HTERT RPE-1 (cell line): ENCODE results near the gene ARRB1.

Source experiments
- in situ Hi-C: fragments of 300-500 bp; cut with MboI; formaldehyde crosslinking; loops from 4 replicates; pipeline ENCODE4 v1.14.3; 2020; ENCODE audit warnings: low sequenced_read_pairs

ARRB1 gene

DNA sequence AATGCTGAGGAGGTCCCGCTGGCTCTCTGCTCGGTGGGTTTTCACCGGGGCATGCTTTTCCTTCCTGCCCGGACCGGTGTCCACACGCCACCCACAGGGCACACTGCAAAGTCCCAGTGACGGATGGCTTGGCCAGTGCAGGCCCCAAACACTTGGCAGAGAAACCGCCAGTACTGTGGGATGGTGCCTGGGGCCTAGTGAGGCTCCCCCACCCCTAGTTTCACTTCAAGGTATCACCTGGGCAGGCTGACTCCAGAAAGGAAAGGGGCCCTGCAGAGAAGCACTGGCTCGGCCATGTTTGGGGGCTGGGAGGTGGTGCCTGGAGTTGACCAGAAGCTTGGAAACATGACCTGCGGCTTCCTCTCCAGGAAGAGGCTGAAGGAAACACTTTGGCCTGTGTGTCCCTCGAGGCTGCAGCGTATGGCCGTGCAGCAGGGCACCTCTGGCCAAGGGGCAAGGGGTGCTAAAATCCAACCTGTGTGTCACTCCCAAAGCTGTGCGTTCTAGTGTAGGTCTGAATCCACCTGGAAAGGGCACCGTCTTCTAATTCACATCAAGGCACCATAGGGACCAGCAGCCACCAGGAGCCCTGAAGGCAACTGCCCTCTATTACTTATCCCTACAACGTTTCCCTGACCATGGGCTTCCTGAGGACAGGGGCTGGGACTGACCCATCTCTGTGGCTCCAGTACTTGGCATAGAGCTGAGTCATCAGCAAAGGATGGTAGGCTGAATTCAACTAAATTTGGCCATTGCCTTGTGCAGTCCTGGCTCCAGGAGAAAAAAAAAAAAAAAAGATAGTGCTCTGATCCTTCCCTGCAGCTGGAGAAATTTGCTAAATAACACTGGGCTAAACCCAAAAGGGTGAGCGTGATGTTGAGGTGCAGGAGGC lies 88.3 kb downstream of the ARRB1 start:
- in situ Hi-C loops = no loop called here

DNA sequence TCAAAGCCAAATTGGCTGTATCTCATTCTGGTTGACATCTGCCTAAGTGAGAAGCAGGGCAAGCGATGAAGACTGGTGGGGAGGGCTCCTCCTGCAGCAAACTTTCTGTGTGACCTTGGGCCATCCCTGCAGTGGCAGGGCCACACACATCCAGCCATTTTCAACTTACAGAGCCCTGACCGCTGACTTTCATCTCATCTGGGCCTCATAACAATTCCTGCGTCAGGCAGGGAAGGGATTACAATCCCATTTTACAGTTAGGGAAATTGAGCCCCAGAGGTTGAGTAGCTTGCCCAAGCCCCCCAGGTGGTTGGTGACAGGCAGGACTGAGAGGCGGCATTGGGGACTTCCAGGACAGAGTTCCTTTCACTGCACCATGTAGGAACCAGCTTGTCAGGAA lies 89.0 kb downstream of the ARRB1 start:
- in situ Hi-C loops = no loop called here

- in situ Hi-C loops = no loop called here
Observed at GRCh38 chr11:75261902-75262361, 89.5 kb downstream of the ARRB1 start.

DNA sequence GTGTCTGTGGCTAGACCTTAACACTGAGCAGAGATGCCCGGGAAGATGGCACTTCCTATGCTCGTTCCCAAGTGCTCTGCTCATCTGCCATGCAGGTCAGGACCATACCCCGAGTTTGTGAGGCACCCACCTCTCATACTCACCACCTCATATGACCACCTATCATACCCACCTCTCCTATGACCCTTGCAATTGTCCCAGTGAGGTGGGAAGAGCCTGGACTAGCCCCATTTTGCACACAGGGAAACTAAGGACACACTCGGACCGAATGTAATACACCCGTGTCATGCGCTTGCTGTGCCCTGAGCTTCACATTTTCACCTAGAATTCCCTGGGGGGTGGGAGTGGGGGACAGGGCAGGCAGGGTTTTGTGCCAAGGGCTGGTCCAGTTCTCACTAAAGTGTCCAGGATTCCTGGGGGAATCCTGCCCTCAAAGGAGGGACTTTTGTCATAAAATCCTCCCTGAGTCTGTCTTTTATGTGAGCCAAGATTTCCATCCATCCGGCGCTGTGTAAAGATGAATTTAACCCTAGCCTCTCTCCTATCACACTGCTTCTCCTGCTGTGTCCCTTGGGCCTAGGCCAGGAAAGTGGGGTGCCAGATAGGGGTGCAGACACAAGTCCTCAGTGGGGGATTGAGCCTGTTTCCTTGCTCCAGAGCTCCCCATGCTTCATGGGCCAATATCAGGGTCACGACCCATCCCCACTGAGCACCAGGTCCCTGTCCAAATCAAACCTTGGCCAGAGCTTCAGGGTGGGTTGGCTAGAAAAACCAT lies 90.9 kb downstream of the ARRB1 start:
- in situ Hi-C loops = no loop called here

DNA sequence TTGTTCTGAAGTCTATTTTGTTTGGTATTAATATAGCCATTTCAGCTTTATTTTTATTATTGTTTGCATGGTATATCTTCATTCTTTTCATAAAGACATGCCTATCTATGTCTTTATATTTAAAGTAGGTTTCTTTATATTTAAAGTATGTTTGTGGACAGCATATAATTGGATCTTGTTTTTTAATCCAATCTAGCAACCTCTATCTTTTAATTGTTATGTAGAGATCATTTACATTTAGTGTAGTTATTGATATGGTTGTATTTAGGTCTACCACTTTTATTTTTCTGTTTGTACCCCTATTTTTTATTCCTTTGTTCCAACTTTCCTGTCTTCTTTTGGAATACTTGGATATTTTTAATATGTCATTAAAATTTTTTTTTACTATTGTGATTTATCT lies 97.1 kb downstream of the ARRB1 start:
- in situ Hi-C loops = no loop called here

DNA sequence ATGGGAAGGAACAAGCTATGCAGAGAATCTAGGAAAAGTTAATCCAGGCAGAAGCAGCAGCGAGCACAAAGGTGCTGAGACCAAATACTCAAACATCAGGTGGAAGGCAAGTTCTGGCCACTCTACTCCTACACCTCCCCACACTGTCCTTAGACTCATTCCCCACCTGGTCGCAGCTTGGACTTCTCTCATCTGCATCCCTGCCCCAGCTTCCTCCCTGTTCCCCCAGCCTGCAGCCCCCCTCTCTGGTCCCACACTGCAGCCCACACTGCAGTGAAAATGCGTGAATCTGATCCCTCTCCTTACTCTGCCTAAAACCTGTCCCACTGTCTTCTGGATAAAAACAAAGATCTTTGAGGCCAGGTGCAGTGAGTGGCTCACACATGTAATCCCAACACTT lies 101.8 kb downstream of the ARRB1 start:
- in situ Hi-C loops = no loop called here

DNA sequence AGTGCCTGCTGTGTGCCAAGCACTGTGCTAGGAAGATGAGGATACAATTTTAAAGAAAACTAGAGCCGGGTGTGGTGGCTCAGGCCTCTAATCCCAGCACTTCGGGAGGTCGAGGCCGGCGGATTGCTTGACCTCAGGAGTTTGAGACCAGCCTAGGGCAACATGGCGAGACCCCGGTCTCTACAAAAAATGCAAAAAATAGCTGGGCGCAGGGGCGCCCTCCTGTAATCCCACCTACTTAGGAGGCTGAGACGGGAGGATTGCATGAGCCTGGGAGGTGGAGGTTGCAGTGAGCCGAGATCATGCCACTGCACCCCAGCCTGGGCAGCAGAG lies 102.6 kb downstream of the ARRB1 start:
- in situ Hi-C loops = no loop called here

- in situ Hi-C loops = no loop called here
Observed at GRCh38 chr11:75246671-75247350, 104.7 kb downstream of the ARRB1 start.

DNA sequence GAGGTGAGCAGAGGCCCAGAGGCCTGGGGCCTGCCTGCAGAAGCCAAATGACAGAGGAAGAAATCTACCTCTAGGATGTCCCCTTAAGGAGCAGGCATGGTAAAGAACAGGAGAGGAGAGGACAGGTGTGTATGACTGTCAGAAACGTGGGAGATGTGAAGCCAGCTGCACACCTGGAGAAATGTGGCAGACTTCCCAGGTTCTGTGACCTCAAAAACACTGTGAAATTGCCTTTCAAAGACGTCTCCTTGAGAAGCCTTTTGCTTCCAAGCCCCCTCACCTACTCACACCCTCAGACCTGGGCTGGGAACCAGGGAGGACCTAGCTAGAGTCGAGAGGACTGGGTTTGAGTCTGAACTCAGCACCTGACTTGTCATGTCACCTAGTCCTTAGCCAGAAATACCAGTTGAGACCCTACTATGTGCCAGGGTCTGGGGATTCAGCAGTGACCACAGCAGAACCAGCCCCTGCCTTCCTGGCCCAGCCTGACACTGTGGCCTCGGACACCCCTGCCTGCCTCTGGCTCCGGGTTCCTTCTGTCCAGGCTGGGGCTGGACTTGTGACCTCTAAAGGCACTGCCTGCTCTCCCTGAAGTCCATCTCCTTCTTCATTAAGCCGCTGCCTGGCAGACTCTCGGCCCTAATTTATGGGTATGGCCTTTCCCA lies 105.3 kb downstream of the ARRB1 start:
- in situ Hi-C loops = no loop called here

DNA sequence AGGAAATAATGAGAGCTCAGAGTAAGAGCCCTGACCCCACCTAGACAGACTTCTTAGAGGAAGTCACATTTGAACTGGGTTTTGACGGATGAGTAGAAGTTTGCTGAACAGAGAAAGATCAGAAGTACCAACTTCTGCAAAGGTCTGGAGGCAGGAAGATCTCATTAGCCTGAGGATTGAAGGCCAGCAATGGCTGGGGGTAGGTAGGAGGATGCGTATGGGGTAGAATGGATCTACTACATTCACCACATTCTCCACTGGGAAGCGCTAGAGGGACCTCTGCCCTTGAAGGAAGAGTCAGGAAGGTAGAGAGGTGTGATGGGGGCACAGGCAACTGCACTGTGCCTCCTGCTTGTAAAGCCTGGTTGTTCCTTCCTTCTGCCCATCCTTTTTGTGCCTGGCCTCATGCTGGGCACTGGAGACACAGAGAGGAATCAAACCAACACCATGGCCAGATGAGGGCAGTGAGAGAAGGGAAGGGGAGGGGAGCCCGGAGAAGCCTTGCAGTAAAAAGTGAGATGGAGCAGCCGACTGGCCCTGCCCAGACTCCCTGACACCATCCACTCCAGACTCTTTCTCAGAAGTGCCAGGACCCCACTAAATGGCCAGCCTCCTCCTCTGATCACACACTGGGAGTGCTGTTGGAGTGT lies 106.0 kb downstream of the ARRB1 start:
- in situ Hi-C loops = no loop called here

DNA sequence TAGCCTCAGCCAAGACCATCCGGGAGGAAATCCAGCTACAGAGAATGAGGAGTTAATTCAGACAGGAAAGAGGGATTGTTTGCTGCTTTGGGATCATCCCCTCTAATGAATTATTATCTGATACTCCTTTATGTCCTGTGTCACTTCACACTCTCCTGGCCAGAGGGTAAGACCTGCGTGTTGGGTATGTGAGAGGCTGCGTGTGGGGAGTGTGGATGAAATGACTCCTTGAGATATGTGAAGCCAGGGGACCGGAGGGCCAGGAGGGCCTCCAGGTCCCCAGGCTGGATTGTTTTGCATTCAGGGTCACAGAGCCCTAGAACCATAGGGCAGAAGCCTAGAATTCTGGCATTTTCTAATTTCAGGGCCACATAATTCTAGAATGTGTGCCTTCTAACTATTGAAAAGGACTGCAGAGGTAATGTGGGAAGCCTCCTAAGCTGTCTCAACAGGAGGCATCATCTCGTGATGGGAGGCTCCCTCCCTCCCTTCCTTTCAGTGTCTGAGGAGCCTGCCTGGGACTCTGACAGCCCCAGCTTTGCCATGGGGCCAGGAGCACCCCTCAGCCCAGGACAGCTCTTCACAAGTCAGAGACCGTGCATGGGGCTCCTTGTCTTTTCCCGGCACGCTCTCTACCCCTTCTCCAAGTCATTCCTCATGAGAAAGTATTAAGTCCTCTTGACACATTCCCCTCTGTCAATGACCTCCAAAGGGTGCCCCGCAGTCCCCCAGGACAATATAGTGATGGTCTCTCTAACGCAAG lies 107.2 kb downstream of the ARRB1 start:
- in situ Hi-C loops = no loop called here

DNA sequence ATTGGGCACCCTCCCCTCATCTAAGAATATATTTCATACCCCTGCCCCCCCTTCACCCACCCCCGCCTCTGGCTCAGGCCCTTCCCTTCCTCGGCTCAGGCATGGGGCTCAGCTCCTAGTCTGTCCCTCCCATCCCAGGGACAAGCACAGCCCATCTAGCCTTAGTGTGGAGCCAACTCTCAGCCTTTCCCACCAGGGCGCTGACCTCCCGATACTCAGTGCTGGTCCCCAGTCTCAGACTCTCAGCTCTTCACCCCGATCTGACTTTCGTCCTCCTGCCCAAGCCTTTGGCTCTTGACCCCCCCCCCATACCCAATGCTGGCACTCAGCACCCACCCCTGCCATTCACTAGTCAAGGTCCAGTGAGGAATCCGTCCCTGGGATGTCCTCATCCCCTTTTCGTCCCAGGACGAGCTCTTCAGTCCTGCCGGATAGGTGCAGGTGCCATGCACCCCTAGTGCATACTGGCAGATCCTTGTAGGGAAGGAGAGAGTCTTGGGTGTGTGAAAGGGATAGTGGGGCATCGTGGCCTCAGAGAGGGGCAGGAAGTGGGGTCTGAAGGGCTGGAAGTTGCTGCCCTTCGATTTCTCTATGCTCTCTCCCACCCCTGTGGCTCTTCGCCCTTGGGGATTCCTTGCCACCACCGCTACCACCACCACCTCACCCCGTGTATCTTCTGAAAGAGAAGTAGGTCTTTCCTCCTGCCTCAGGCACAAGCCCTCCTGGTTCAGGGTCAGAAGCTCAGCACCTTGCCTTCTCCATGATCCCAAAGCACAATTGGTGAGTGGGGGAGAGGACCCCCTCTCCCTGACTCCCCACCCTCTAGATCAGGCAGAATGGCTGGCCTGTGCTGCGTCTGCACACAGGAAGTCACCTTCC lies 108.5 kb downstream of the ARRB1 start:
- in situ Hi-C loops = no loop called here

- in situ Hi-C loops = no loop called here
Observed at GRCh38 chr11:75241906-75242644, 109.4 kb downstream of the ARRB1 start.

GRCh38 chr11:75241036-75241905 lies 110.2 kb downstream of the ARRB1 start:
- in situ Hi-C loops = no loop called here

DNA sequence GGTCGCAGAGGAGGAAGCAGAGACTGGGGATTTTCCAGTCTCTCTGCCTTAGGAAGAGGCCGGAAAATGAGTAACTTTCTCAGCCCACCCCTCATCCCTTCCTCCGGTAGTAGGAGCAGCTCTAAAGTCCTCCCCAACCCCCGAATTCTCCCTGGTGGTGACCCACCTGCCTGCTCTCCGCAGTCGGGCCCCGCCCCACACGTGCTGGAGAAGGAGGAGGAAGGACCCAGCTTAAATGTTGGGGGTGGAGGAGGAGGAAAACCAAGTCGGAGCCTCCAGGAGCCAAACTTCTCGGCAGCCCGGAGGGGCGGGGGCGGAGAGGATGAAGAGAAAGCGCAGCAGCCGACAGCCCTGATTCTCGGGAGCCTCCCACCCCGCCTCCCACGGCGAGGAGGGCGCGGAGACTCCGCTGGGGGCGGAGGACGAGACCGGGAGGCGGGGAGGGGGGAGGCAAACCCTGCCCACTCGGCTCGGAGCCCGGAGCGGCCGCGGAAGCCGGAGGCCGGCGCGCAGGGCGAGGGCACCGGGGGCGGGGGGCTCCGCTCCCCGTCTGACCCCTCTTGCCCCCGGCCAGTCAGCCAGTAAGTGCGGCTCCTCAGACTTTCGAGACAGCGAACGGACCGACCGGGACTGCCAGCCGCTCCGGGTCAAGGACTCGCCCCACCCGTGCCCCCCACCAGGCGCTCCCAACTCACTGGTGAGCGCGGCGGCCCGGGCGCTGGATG lies 111.0 kb downstream of the ARRB1 start, which contains the start of gene TPBGL:
Gene TPBGL (plus strand): TSS at position 464 of the 725 bp plus-strand sequence. CDS start 276 bp downstream, outside the sequence.
- in situ Hi-C loops = no loop called here

- in situ Hi-C loops = no loop called here
Observed at GRCh38 chr11:75239531-75240290, 111.8 kb downstream of the ARRB1 start.
